GM19023 (cell line): ENCODE results near the gene NACC1.

Experiments used
- ATAC-seq: cut with Tn5 transposase; IDR thresholded peaks from one replicate; pipeline ENCODE4 v1.9.1; 2021; ENCODE audit warnings: mild to moderate bottlenecking, moderate library complexity; ENCODE audit not compliant: unreplicated experiment

The NACC1 gene

GRCh38 chr19:13187419-13187818 lies 69.4 kb downstream of the NACC1 start:
- ATAC-seq = no peak

GRCh38 chr19:13189600-13189999 lies 71.5 kb downstream of the NACC1 start:
- ATAC-seq = no peak
